Spleen (tissue), 7 donors: ENCODE data around the gene LEF1.

Experiments
- POLR2A ChIP-seq, 3 donors: fragments of 450-650 bp; IDR thresholded peaks; one replicate each; pipeline ENCODE4 v1.5.1; 2017; ENCODE audit warnings: antibody characterized with exemption in 3 of 3, mild to moderate bottlenecking in 1 of 3
- POLR2AphosphoS5 ChIP-seq, 3 donors: sonication (generic); formaldehyde crosslinking; IDR thresholded peaks; one replicate each; pipeline ENCODE4 v1.5.1; 2017; ENCODE audit warnings: antibody characterized with exemption in 3 of 3
- TF ChIP-seq, protein P1 (sequence below), 11 experiments: fragments of 200-600 bp in 7 of 11; fragments of 450-650 bp in 4 of 11; sonication (generic) in 4 of 11; IDR thresholded peaks in 8 of 11; conservative IDR thresholded peaks in 3 of 11; 1 replicate in 7 of 11; 2 replicates in 4 of 11; pipeline versions ENCODE4 v1.4.0 to v1.8.0; 2016 to 2021; ENCODE audit warnings: antibody characterized with exemption in 11 of 11, inconsistent platforms in 4 of 11, mild to moderate bottlenecking in 1 of 11
- donor health status: DM: no; HTN: no; CAD: no; lungs with moderate emphysema.
- donor health status: DM: no; HTN: no; CAD: no.
- donor health status: DM: no; HTN: no; CAD: no.

DNA sequence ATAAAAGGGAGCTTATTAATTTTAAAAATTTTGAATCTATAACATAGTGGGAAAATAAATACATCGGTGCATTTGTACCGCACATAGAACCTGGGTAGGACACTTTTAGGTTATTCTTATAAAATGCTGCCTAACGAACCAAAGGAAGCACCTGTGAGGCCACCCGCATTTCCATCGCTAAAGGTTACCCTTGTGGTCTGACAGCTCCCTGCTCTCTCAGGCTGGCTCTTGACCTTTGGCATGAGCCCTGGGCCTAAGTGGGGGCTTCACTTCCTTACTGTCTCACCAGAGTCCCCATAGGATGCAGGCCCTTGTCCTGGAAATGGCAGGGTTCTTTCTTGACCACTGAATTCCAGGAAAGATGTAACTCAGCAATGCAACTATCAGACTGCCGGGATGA lies 133.0 kb downstream of the LEF1 start:
- TF ChIP-seq POLR2A (IDR thresholded peaks at IDR 0.05) (no peak), POLR2AphosphoS5 (IDR thresholded peaks at IDR 0.05) (no peak)
- TF ChIP-seq, protein P1, sequence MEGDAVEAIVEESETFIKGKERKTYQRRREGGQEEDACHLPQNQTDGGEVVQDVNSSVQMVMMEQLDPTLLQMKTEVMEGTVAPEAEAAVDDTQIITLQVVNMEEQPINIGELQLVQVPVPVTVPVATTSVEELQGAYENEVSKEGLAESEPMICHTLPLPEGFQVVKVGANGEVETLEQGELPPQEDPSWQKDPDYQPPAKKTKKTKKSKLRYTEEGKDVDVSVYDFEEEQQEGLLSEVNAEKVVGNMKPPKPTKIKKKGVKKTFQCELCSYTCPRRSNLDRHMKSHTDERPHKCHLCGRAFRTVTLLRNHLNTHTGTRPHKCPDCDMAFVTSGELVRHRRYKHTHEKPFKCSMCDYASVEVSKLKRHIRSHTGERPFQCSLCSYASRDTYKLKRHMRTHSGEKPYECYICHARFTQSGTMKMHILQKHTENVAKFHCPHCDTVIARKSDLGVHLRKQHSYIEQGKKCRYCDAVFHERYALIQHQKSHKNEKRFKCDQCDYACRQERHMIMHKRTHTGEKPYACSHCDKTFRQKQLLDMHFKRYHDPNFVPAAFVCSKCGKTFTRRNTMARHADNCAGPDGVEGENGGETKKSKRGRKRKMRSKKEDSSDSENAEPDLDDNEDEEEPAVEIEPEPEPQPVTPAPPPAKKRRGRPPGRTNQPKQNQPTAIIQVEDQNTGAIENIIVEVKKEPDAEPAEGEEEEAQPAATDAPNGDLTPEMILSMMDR (IDR thresholded peaks at IDR 0.05 in 8 of 11, conservative IDR thresholded peaks at IDR 0.05 in 3 of 11), result no peak
